Measurements from ENCODE around the gene SUMO3.

DNA sequence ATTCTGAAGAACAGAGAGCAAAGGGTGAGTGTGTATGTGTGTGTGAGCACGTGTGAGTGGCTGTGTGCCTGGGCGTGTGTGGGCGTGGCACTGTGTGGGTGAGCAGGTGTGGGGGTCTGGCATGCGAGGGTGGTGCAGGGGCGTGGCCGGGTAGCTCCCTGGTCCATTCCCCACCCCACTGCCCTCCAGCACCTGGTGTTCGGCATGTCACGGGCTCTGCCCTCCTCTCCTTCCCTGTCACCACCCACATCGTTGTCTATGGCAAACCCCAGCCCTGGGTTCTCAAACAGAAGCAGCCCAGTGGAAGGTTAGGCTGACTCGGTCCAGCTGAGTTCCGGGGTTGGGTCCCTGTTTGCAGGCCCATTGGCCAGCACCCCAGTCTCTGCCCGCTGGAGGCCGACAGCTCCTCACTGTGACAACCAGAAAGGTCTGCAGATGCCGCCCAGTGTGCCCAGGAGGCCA lies 56.1 kb downstream of the SUMO3 start:
- TF ChIP-seq, protein P1, sequence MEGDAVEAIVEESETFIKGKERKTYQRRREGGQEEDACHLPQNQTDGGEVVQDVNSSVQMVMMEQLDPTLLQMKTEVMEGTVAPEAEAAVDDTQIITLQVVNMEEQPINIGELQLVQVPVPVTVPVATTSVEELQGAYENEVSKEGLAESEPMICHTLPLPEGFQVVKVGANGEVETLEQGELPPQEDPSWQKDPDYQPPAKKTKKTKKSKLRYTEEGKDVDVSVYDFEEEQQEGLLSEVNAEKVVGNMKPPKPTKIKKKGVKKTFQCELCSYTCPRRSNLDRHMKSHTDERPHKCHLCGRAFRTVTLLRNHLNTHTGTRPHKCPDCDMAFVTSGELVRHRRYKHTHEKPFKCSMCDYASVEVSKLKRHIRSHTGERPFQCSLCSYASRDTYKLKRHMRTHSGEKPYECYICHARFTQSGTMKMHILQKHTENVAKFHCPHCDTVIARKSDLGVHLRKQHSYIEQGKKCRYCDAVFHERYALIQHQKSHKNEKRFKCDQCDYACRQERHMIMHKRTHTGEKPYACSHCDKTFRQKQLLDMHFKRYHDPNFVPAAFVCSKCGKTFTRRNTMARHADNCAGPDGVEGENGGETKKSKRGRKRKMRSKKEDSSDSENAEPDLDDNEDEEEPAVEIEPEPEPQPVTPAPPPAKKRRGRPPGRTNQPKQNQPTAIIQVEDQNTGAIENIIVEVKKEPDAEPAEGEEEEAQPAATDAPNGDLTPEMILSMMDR (IDR thresholded peaks at IDR 0.05; ENCODE audit: extremely low read depth in 1 of 2, insufficient read depth in 1 of 2, low read depth in 1 of 2, low read length in 2 of 2), result no peak
- TF ChIP-seq EZH2 (IDR thresholded peaks at IDR 0.05; ENCODE audit: borderline replicate concordance, low read depth, low read length, severe bottlenecking), result no peak
- TF ChIP-seq POLR2A (IDR thresholded peaks at IDR 0.05; ENCODE audit: low read depth, low read length), result no peak
- no peak for TF ChIP-seq JUN (IDR thresholded peaks at IDR 0.05; ENCODE audit: borderline replicate concordance, insufficient read depth, insufficient read length, low read depth)

All from endothelial cell of umbilical vein (primary cell).